NT2/D1 (cell line): ENCODE measurements around the gene ZNF184.

Source experiments
- DNase-seq: peaks from one replicate; pipeline ENCODE4 v3.0.0-alpha.2; 2011; ENCODE audit warnings: low read depth, low spot score
- H3K27me3 ChIP-seq: 2 replicates; pipeline ENCODE4 v1.6.0; 2011; ENCODE audit warnings: mild to moderate bottlenecking; ENCODE audit not compliant: insufficient read length, insufficient read depth
- H3K36me3 ChIP-seq: 2 replicates; pipeline ENCODE4 v1.6.1; 2011; ENCODE audit warnings: mild to moderate bottlenecking, low read length, mixed read lengths; ENCODE audit not compliant: insufficient read depth, insufficient read length
- H3K4me1 ChIP-seq: 2 replicates; pipeline ENCODE4 v1.5.1; 2011; ENCODE audit not compliant: insufficient read depth, insufficient read length
- H3K4me3 ChIP-seq: 2 replicates; pipeline ENCODE4 v1.5.1; 2011; ENCODE audit warnings: low read depth; ENCODE audit not compliant: insufficient read length
- H3K9ac ChIP-seq: 2 replicates; pipeline ENCODE4 v1.6.0; 2011; ENCODE audit warnings: low read depth; ENCODE audit not compliant: insufficient read length
- H3K9me3 ChIP-seq: 2 replicates; pipeline ENCODE4 v1.5.1; 2011; ENCODE audit warnings: mild to moderate bottlenecking, low read length; ENCODE audit not compliant: insufficient read depth
- SUZ12 ChIP-seq: IDR thresholded peaks from 2 replicates; pipeline ENCODE4 v1.6.1; 2011; ENCODE audit not compliant: insufficient read length, insufficient read depth; ENCODE audit errors: extremely low read depth
- YY1 ChIP-seq: IDR thresholded peaks from 2 replicates; pipeline ENCODE4 v1.6.1; 2011; ENCODE audit not compliant: insufficient read length, insufficient read depth
- ZNF274 ChIP-seq: IDR thresholded peaks from 2 replicates; pipeline ENCODE4 v1.6.1; 2011; ENCODE audit warnings: mild to moderate bottlenecking, low read depth, low read length

ZNF184 gene

GRCh38 chr6:27452496-27452897 lies 20.4 kb downstream of the ZNF184 start:
- H3K27me3 ChIP-seq: no peaks in the 10 kb centered on the region

DNA sequence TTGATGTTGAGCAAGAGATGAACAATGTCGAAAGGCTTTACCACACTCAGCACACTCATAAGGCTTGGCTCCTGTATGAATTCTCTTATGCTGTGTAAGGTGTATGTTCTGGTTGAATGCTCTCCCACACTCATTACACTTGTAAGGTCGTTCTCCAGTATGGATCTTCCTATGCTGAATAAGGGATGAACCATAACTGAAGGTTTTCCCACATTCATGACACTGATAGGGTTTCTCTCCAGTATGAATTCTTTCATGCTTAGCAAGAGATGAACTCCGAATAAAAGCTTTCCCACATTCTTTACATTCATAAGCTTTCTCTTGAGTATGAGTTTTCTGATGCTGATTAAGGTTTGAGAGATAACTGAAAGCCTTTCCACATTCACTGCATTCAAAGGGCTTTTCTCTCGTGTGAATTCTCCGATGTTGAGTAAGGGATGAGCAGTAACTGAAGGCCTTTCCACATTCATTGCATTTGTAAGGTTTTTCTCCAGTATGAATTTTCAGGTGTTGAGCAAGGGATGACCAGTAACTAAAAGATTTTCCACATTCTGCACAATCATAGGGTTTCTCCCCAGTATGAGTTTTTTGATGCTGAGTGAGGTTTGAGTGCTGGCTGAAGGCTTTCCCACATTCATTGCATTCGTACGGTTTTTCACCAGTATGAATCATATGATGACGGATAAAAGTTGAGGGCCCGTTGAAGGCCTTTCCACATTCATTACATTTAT lies 21.1 kb downstream of the ZNF184 start:
- Histone ChIP-seq H3K9ac (no peak overlapping the region), H3K9me3 (peaks cover 93% of the 10 kb centered on the region), H3K4me1 (no peaks in the 10 kb centered on the region), H3K4me3 (no peak overlapping the region), H3K36me3 (peaks cover 67% of the 10 kb centered on the region), H3K27me3 (no peaks in the 10 kb centered on the region)
- DNase-seq: no peak
- TF ChIP-seq YY1 (no peak), ZNF274 (no peak; the same call in 1 of the 2 replicates), SUZ12 (no peak)

More at GRCh38 chr6:27452496-27452897, 20.4 kb downstream of the ZNF184 start:
- TF ChIP-seq YY1 (no peak), SUZ12 (no peak), ZNF274 (peak; percentile 90)
- DNase-seq: no peak
- Histone ChIP-seq H3K4me3 (no peak overlapping the region), H3K36me3 (peaks cover 72% of the 10 kb centered on the region), H3K9ac (no peak overlapping the region), H3K9me3 (peaks cover 100% of the 10 kb centered on the region), H3K4me1 (no peaks in the 10 kb centered on the region)

GRCh38 chr6:27448456-27448855 lies 24.4 kb downstream of the ZNF184 start:
- H3K4me3 ChIP-seq: no peak overlapping the region
- H3K27me3 ChIP-seq: no peaks in the 10 kb centered on the region
- H3K36me3 ChIP-seq: peaks cover 34% of the 10 kb centered on the region
- no peak for DNase-seq
- no peaks in the 10 kb centered on the region for H3K4me1 ChIP-seq
- peaks cover 59% of the 10 kb centered on the region for H3K9me3 ChIP-seq
- no peak for TF ChIP-seq SUZ12
- TF ChIP-seq YY1: no peak
- TF ChIP-seq ZNF274: no peak
- no peak overlapping the region for H3K9ac ChIP-seq

DNA sequence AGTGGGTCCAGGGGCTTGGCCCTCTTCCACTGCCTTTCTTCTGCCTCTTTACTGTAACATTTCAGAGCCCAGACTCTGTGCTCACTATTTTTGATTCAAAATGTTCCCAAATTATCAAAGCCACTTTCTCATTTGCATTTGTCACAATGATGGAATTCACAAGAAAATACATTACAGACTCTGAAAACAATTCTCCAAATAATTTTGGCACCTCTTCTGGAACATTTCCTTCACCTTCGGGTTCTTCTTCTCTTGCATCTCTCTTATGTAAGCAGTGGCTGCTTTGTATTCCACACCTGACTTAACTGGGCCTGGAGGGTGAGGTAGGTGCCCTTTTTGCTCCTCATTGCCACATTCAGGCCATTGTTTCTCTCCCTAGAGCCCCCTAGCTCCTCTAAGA lies 30.0 kb downstream of the ZNF184 start:
- Histone ChIP-seq H3K9ac (no peak overlapping the region), H3K4me1 (no peaks in the 10 kb centered on the region), H3K4me3 (no peak overlapping the region), H3K9me3 (peaks cover 4% of the 10 kb centered on the region), H3K27me3 (no peaks in the 10 kb centered on the region), H3K36me3 (no peaks in the 10 kb centered on the region)
- no peak for DNase-seq
- TF ChIP-seq ZNF274 (no peak), YY1 (no peak), SUZ12 (no peak)

- H3K9ac ChIP-seq: no peak overlapping the region
- TF ChIP-seq YY1: no peak
- TF ChIP-seq ZNF274: no peak
- TF ChIP-seq SUZ12: no peak
- DNase-seq: no peak
- H3K36me3 ChIP-seq: no peaks in the 10 kb centered on the region
- H3K27me3 ChIP-seq: no peaks in the 10 kb centered on the region
- H3K4me3 ChIP-seq: no peak overlapping the region
- no peaks in the 10 kb centered on the region for H3K9me3 ChIP-seq
- no peaks in the 10 kb centered on the region for H3K4me1 ChIP-seq
Observed at GRCh38 chr6:27441001-27441400, 31.9 kb downstream of the ZNF184 start.

- no peaks in the 10 kb centered on the region for H3K9me3 ChIP-seq
- H3K27me3 ChIP-seq: no peaks in the 10 kb centered on the region
- H3K36me3 ChIP-seq: no peaks in the 10 kb centered on the region
- no peak for DNase-seq
- TF ChIP-seq ZNF274 (no peak), YY1 (no peak), SUZ12 (no peak)
- H3K4me1 ChIP-seq: no peaks in the 10 kb centered on the region
- no peak overlapping the region for H3K4me3 ChIP-seq
- H3K9ac ChIP-seq: no peak overlapping the region
Observed at GRCh38 chr6:27439371-27439770, 33.5 kb downstream of the ZNF184 start.

GRCh38 chr6:27433714-27434113 lies 39.2 kb downstream of the ZNF184 start:
- H3K4me1 ChIP-seq: no peaks in the 10 kb centered on the region
- H3K9ac ChIP-seq: no peak overlapping the region
- DNase-seq: no peak
- TF ChIP-seq ZNF274 (no peak), YY1 (no peak)
- H3K36me3 ChIP-seq: no peaks in the 10 kb centered on the region
- H3K9me3 ChIP-seq: no peaks in the 10 kb centered on the region
- no peaks in the 10 kb centered on the region for H3K27me3 ChIP-seq
- H3K4me3 ChIP-seq: no peak overlapping the region
